HepG2 (cell line): Measurements from ENCODE around the gene DUS3L. TPM values are rescaled to one million over a fixed set of nuclear protein-coding genes. Genes with fewer than 3 reads are reported as not detected.
A peak's percentile ranks its signal among the peaks of the same experiment; 100 is the strongest.

ENCODE experiments used
- AFF4 ChIP-seq: sonication (generic); formaldehyde crosslinking; IDR thresholded peaks from 2 replicates; pipeline ENCODE4 v1.4.0; 2020; ENCODE audit warnings: missing genetic modification reagents
- BRD4 ChIP-seq: sonication (generic); formaldehyde crosslinking; IDR thresholded peaks from 2 replicates; pipeline ENCODE4 v1.4.0; 2020; ENCODE audit warnings: missing genetic modification reagents
- DNMT3B ChIP-seq: conservative IDR thresholded peaks from 2 replicates; pipeline ENCODE4 v1.6.1; 2016; ENCODE audit warnings: missing biosample characterization, control low read depth
- FLYWCH1 ChIP-seq: sonication (generic); formaldehyde crosslinking; IDR thresholded peaks from 2 replicates; pipeline ENCODE4 v1.8.1; 2023; ENCODE audit warnings: mild to moderate bottlenecking, missing genetic modification reagents
- MATR3 ChIP-seq: sonication (generic); formaldehyde crosslinking; IDR thresholded peaks from 2 replicates; pipeline ENCODE4 v1.4.0; 2020; ENCODE audit warnings: missing genetic modification reagents
- MYC ChIP-seq: sonication (generic); formaldehyde crosslinking; IDR thresholded peaks from 2 replicates; pipeline ENCODE4 v1.9.0; 2021; ENCODE audit warnings: missing genetic modification reagents, borderline replicate concordance
- NR2C2 ChIP-seq: sonication (generic); formaldehyde crosslinking; IDR thresholded peaks from 2 replicates; pipeline ENCODE4 v1.4.0; 2020; ENCODE audit warnings: missing genetic modification reagents, mild to moderate bottlenecking, moderate library complexity, borderline replicate concordance
- SALL2 ChIP-seq: sonication (generic); formaldehyde crosslinking; IDR thresholded peaks from 2 replicates; pipeline ENCODE4 v1.8.1; 2023; ENCODE audit warnings: mild to moderate bottlenecking, missing genetic modification reagents, inconsistent platforms
- SOX6 ChIP-seq, 2 experiments: fragments of 450-650 bp in 1 of 2; sonication (generic) in 1 of 2; formaldehyde crosslinking in 1 of 2; IDR thresholded peaks; 2 replicates each; pipeline versions ENCODE4 v1.4.0 to v1.6.1; 2017 to 2020; ENCODE audit warnings: antibody characterized with exemption in 1 of 2, mild to moderate bottlenecking in 1 of 2, missing genetic modification reagents in 1 of 2
- TCF12 ChIP-seq, 2 experiments: fragments of 450-650 bp in 1 of 2; sonication (generic) in 1 of 2; formaldehyde crosslinking in 1 of 2; IDR thresholded peaks; 2 replicates each; pipeline versions ENCODE4 v1.6.1 to v1.8.0; 2017 to 2022; ENCODE audit warnings: antibody characterized with exemption in 1 of 2, mild to moderate bottlenecking in 1 of 2, missing genetic modification reagents in 1 of 2, moderate library complexity in 1 of 2
- ZBTB40 ChIP-seq, 2 experiments: fragments of 450-650 bp in 1 of 2; sonication (generic) in 1 of 2; formaldehyde crosslinking in 1 of 2; IDR thresholded peaks; 2 replicates each; pipeline versions ENCODE4 v1.6.1 to v1.8.0; 2016 to 2022; ENCODE audit warnings: antibody characterized with exemption in 1 of 2, mild to moderate bottlenecking in 1 of 2, missing genetic modification reagents in 1 of 2
- ZNF292 ChIP-seq: sonication (generic); formaldehyde crosslinking; IDR thresholded peaks from 2 replicates; pipeline ENCODE4 v1.8.1; 2022; ENCODE audit warnings: mild to moderate bottlenecking, low read depth, missing genetic modification reagents, borderline replicate concordance
- ZNF33A ChIP-seq: sonication (generic); formaldehyde crosslinking; IDR thresholded peaks from 2 replicates; pipeline ENCODE4 v1.5.1; 2020; ENCODE audit warnings: missing genetic modification reagents, mild to moderate bottlenecking, moderate library complexity, borderline replicate concordance
- ZNF607 ChIP-seq: sonication (generic); formaldehyde crosslinking; IDR thresholded peaks from 2 replicates; pipeline ENCODE4 v1.5.1; 2020; ENCODE audit warnings: missing genetic modification reagents, mild to moderate bottlenecking, borderline replicate concordance
- ZNF839 ChIP-seq: sonication (generic); formaldehyde crosslinking; IDR thresholded peaks from 2 replicates; pipeline ENCODE4 v1.4.0; 2020; ENCODE audit warnings: missing genetic modification reagents, mild to moderate bottlenecking, borderline replicate concordance
- polyA plus RNA-seq, 8 experiments: library from polyadenylated mRNA; depleted of rRNA in 3 of 8; stranded (reverse) in 7 of 8; unstranded in 1 of 8; fragments of >200 nt; fragmentation: Illumina TruSeq in 4 of 8; extraction: Trizol in 4 of 8; gene quantifications; 2 replicates each; pipeline versions ENCODE4 v1.2.1 to v1.2.3, GENCODE V29; 2011 to 2016; ENCODE audit warnings: low read depth in 4 of 8, missing spikeins in 1 of 8, mixed read lengths in 1 of 8; ENCODE audit not compliant: insufficient read depth in 1 of 8
- total RNA-seq, 5 experiments: library from RNA; depleted of rRNA; stranded (reverse); fragments of >200 nt; fragmentation: Illumina TruSeq; extraction: Trizol; gene quantifications; 2 replicates each; pipeline ENCODE4 v1.2.3, GENCODE V29; 2016; ENCODE audit warnings: low read depth in 1 of 5

Gene DUS3L
- total and polyA plus RNA-seq, 2 of the 13 experiments (the other 11 are each of a cell fraction or from before 2014, with no cell fraction given) = 13.3 to 25.1 TPM

- TF ChIP-seq MATR3 (CRISPR knock-in tag) = no peak
- TF ChIP-seq SOX6 (IDR thresholded peaks at IDR 0.05) = no peak
- TF ChIP-seq SOX6 (CRISPR knock-in tag; IDR thresholded peaks at IDR 0.05) = peak; percentile 65
- peak; percentile 13; the same call in 1 of the 2 replicates for TF ChIP-seq ZNF292
- no peak for TF ChIP-seq ZBTB40 (IDR thresholded peaks at IDR 0.05)
- TF ChIP-seq ZBTB40 (CRISPR knock-in tag; IDR thresholded peaks at IDR 0.05) = peak; percentile 70
- TF ChIP-seq NR2C2 (CRISPR knock-in tag) = peak; percentile 44; the same call in 1 of the 2 replicates
- no peak for TF ChIP-seq TCF12 (IDR thresholded peaks at IDR 0.05)
- 0 out of 2 replicates have a peak, but pooled peaks have one; percentile 58 for TF ChIP-seq TCF12 (CRISPR knock-in tag; IDR thresholded peaks at IDR 0.05)
- TF ChIP-seq FLYWCH1 = no peak
- TF ChIP-seq ZNF607 (CRISPR knock-in tag) = peak; percentile 67; the same call in 1 of the 2 replicates
- TF ChIP-seq ZNF839 = no peak
- peak; percentile 53; the same call in 1 of the 2 replicates for TF ChIP-seq ZNF33A (CRISPR knock-in tag)
- TF ChIP-seq DNMT3B = no peak
- TF ChIP-seq BRD4 (CRISPR knock-in tag) = no peak
- TF ChIP-seq SALL2 = no peak
- peak; percentile 83 for TF ChIP-seq MYC (CRISPR knock-in tag)
- no peak for TF ChIP-seq AFF4 (CRISPR knock-in tag)
Measured at GRCh38 chr19:5803752-5804515, 13.0 kb upstream of the DUS3L start (continued).
